ENCODE measurements around the gene ITGB2. TPM values are rescaled to one million over a fixed set of nuclear protein-coding genes. Genes with fewer than 3 reads are reported as not detected.

Gene ITGB2
- total RNA-seq, 4 donors from 2014 or later: 20.2 to 46.8 (median 21.0) TPM

GRCh38 chr21:44846485-44847260, 74.0 kb downstream of the ITGB2 start:
- no peak for DNase-seq
- H3K4me3 ChIP-seq: no peak overlapping the region
- no peaks in the 10 kb centered on the region for H3K36me3 ChIP-seq
- intact Hi-C loops (cut with DNase I; ENCODE audit: low total_unique reads): no loop called here
- H3K27me3 ChIP-seq: no peaks in the 10 kb centered on the region
- H3K27ac ChIP-seq: peak overlapping the region in 1 of 2 donors; percentile 2
- TF ChIP-seq, protein P1, sequence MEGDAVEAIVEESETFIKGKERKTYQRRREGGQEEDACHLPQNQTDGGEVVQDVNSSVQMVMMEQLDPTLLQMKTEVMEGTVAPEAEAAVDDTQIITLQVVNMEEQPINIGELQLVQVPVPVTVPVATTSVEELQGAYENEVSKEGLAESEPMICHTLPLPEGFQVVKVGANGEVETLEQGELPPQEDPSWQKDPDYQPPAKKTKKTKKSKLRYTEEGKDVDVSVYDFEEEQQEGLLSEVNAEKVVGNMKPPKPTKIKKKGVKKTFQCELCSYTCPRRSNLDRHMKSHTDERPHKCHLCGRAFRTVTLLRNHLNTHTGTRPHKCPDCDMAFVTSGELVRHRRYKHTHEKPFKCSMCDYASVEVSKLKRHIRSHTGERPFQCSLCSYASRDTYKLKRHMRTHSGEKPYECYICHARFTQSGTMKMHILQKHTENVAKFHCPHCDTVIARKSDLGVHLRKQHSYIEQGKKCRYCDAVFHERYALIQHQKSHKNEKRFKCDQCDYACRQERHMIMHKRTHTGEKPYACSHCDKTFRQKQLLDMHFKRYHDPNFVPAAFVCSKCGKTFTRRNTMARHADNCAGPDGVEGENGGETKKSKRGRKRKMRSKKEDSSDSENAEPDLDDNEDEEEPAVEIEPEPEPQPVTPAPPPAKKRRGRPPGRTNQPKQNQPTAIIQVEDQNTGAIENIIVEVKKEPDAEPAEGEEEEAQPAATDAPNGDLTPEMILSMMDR (IDR thresholded peaks at IDR 0.05): no peak
- TF ChIP-seq POLR2A (IDR thresholded peaks at IDR 0.05): no peak
- peaks cover 0 to 13% of the 10 kb centered on the region in 2 donors for H3K4me1 ChIP-seq
- no peaks in the 10 kb centered on the region for H3K9me3 ChIP-seq

DNA sequence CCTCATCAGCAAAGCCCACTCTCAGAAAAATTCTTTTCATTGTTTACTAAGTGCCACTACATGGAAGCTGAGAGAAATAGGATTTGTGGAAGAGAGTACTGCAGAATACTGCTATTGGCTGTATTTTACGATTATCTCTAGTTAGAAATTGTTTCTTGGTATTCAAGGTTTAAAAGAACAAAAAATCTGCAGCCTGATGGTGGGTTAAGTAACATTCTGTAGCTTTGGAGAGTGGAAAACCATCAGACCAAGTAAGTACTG, 74.5 kb downstream of the ITGB2 start:
- Histone ChIP-seq H3K27ac (peak overlapping the region in 1 of 2 donors; percentile 2), H3K36me3 (no peaks in the 10 kb centered on the region), H3K9me3 (no peaks in the 10 kb centered on the region), H3K27me3 (no peaks in the 10 kb centered on the region), H3K4me3 (peak overlapping the region in 1 of 2 donors; percentile 32), H3K4me1 (peaks cover 0 to 13% of the 10 kb centered on the region in 2 donors)
- TF ChIP-seq, protein P1 (IDR thresholded peaks at IDR 0.05): no peak
- no peak for TF ChIP-seq POLR2A (IDR thresholded peaks at IDR 0.05)
- intact Hi-C loops (cut with DNase I; ENCODE audit: low total_unique reads): no loop called here
- no peak for DNase-seq

DNA sequence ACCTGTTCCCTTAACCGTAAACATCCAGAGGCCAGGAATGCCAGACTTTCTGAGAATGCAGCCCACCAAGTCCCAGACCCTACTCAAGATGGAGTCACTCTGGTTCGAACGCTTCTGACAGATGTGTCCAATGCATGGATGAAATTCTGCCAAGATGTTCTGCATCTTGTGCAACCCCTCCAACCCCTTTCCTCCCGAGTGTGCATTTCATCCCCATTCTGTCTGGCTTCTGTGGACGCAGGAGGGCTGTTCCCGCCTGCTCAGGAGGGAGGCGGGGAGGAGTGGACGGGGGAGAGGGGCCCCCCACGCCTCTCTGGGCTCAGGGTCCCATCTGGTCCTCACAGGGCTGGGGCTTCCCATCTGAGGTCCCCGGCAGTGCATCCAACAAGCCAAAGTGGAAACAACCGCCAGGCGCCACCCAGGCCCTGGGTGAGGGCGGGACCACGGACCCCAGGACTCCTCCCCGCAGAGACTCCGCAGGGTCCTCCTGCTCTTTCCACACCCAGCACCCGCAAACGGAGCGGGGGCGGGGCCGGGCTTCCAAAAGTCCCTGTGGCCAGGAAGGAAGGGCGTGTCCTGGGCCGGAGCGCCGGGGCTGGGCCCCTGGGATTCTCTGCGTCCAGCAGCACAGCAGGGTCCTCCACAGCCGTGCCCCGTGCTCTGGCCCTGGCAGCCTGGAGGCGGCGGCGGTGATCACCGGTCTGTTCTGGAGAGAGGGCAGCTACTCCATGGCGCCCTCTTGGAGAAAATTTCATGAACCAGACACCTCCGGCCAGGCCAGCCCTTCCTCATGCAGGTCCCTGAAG, 75.1 kb downstream of the ITGB2 start:
- Histone ChIP-seq H3K9me3 (no peaks in the 10 kb centered on the region), H3K4me1 (peaks cover 0 to 13% of the 10 kb centered on the region in 2 donors), H3K27me3 (no peaks in the 10 kb centered on the region), H3K27ac (peak overlapping the region in 1 of 2 donors; percentile 2), H3K36me3 (no peaks in the 10 kb centered on the region), H3K4me3 (peak overlapping the region in 1 of 2 donors; percentile 32)
- TF ChIP-seq, protein P1 (IDR thresholded peaks at IDR 0.05): peak in 2 of 4 experiments; percentile 21 to 29
- TF ChIP-seq POLR2A (IDR thresholded peaks at IDR 0.05): no peak
- intact Hi-C loops (cut with DNase I; ENCODE audit: low total_unique reads): no loop called here
- peak; percentile 37 to 54 for DNase-seq

- no peak overlapping the region for H3K27ac ChIP-seq
- no peak overlapping the region for H3K4me3 ChIP-seq
- no peak for TF ChIP-seq POLR2A (IDR thresholded peaks at IDR 0.05)
- TF ChIP-seq, protein P1 (IDR thresholded peaks at IDR 0.05): no peak
- intact Hi-C loops (cut with DNase I; ENCODE audit: low total_unique reads): no loop called here
- no peaks in the 10 kb centered on the region for H3K36me3 ChIP-seq
- DNase-seq: no peak
- no peaks in the 10 kb centered on the region for H3K9me3 ChIP-seq
- H3K4me1 ChIP-seq: peaks cover 0 to 13% of the 10 kb centered on the region in 2 donors
- no peaks in the 10 kb centered on the region for H3K27me3 ChIP-seq
Measured at GRCh38 chr21:44844256-44844655, 76.4 kb downstream of the ITGB2 start.
